ENCODE measurements around the gene PADI1. TPM values are rescaled to one million over a fixed set of nuclear protein-coding genes. Genes with fewer than 3 reads are reported as not detected.

PADI1 gene
- total RNA-seq, 1 donor from 2014 or later = not detected

DNA sequence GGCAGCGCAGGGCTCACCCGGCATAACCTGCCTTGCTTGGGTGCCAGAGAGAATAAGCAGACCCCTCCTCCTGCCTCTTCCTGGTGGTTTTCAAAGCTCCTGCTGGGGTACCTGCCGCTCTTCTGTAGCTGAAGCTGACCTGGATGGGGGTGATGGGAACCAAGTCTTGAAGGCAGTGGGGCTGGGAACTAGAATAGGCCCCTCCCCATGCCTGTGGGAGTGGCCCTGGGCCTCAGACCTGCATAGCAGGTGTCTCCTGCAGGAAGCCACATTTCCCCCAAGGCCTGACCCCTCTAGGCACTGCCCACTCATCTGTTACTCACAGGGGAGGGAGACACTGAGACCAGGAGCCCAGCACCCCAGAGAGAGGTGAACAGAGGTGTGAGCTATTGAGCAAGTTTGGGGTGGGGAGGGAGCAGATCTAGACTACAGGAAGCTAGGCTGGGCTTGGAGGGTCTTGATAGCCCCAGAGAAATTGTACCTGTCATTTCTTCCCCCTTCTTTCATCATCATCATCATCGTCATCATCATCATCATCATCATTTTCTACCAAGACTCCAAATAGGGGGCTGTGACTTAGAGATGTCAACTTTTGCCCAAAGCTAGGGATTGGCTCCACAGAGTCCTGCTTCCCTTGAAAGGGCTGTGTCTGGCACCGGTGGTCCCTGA is 10.1 kb downstream of the PADI1 start:
- DNase-seq (ENCODE audit: low spot score) = no peak

GRCh38 chr1:17215545-17215890 is 10.6 kb downstream of the PADI1 start:
- no peak for DNase-seq (ENCODE audit: low spot score)

DNA sequence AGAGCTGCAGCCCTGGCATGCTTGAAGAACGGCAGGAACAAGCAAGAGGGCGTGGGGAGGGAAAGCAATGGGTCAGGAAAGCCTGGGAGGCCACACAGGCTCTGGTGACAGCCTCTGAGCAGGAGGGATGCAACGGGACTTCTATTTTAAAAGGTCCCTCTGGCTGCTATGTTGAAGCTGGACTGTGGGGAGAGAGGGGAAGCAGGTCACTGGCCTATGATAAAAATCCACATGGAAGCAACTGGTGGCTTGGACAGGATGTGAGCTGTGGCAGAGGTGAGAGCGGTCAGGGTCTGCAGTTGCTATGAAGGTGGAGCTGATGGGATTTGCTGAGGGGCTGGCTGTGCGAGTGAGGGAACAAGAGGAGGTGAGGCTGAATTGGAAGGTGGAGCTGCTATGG is 11.2 kb downstream of the PADI1 start:
- no peak for DNase-seq (ENCODE audit: low spot score)

DNA sequence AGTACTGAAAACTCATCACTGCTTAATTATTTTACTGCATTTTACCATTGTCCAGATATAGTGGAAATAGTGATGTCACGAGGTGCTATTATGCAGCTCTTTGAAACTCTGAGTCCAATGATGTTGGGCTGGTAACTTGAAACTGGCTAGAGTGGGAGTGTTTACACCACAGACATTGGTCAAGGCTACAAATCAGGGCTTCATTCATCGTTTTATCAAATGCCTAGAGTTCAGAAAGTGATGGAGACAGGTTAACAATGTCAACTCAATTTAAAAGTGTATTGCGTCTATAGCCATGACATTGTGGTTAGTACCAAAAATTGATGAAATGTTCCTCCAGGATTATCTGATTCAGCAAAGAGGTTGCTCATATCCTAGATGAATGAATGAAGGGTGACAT is 12.7 kb downstream of the PADI1 start:
- no peak for DNase-seq (ENCODE audit: low spot score)

GRCh38 chr1:17218939-17219338 is 14.0 kb downstream of the PADI1 start:
- no peak for DNase-seq (ENCODE audit: low spot score)

- DNase-seq (ENCODE audit: low spot score) = no peak
These were observed 15.4 kb downstream of the PADI1 start for GRCh38 chr1:17220287-17220686.

DNA sequence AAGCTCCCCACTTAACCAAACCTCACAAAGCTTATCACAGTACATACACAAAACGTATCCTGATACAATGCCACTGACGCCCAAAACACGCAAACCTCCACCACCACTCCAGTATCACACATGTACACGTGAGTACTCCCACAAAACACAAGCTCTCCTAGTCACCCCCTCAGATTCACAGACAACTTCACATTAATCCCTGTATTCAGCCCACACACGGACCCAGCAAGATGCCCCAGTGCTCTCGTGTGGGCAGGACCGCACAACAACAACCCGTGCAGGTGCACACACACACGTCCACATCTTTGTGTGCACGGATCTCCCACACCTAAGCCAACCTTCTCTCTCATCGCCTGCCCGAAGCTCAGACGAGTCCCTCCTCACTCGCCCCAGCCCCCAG is 17.6 kb downstream of the PADI1 start:
- no peak for DNase-seq (ENCODE audit: low spot score)

GRCh38 chr1:17224434-17224833 is 19.5 kb downstream of the PADI1 start:
- no peak for DNase-seq (ENCODE audit: low spot score)

- DNase-seq (ENCODE audit: low spot score) = no peak
These were observed 20.2 kb downstream of the PADI1 start for GRCh38 chr1:17225140-17225539.

DNA sequence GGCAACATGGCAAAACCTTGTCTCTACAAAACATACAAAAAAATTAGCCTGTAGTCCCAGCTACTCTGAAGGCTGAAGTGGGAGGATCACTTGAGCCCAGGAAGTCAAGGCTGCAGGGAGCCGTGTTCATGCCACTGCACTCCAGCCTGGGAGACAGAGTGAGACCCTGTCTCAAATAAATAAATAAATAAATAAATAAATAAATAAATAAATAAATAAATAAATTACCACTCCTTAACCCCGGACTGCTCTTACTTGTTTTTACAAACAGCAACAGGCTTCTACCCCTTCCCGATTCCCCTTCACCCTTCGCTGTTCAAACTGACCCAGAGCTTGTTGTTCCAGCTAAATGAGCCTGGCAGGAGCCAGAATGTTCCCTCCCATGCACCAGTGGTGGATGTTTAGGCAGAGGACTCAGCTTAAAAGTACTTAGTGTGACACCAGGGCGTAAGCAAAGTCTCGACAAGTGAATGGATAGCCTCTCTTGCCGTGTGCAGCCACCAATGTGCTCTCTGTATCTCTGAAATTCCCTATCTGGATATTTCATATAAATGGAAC is 22.5 kb downstream of the PADI1 start:
- DNase-seq (ENCODE audit: low spot score) = no peak

DNA sequence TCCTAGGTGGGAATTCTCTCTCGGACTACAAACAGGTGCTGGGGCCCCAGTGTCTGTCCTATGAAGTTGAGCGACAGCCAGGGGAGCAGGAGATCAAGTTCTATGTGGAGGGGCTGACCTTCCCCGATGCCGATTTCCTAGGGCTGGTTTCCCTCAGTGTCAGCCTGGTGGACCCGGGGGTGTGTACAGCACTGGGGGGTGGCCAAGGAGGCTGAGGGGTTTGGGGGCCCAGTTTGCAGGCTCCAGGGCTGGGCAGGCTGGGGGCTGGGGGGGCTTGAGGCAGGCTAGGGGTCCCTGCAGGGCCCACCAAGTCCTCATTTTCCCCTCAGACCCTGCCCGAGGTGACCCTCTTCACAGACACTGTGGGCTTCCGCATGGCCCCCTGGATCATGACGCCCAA is 23.7 kb downstream of the PADI1 start:
- DNase-seq (ENCODE audit: low spot score) = no peak

DNA sequence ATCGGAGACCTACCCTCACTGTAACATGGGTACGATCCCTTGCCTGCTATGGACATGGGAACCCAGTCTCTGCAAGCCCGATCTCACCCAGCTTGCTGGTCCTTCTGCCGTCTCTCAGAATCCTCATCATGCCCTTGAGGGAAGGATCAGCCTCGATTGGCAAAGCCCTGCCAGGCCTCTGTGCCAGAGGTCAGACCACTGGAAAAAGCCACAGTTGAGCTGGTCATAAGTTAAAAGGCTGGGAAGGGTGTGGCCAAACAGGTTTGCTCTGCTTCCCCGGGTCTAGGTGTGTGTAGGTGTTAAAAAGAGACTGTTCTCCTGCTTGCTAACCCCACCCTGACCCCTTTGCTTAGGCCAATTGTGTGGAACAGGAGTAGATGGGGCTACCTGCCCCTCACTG is 24.5 kb downstream of the PADI1 start:
- no peak for DNase-seq (ENCODE audit: low spot score)

GRCh38 chr1:17230106-17230505 is 25.2 kb downstream of the PADI1 start:
- DNase-seq (ENCODE audit: low spot score) = no peak

- no peak for DNase-seq (ENCODE audit: low spot score)
These were observed 25.9 kb downstream of the PADI1 start for GRCh38 chr1:17230671-17231310.

- no peak for DNase-seq (ENCODE audit: low spot score)
These were observed 28.1 kb downstream of the PADI1 start for GRCh38 chr1:17232759-17233661.

- DNase-seq (ENCODE audit: low spot score) = no peak
These were observed 28.9 kb downstream of the PADI1 start for GRCh38 chr1:17233675-17234320.

DNA sequence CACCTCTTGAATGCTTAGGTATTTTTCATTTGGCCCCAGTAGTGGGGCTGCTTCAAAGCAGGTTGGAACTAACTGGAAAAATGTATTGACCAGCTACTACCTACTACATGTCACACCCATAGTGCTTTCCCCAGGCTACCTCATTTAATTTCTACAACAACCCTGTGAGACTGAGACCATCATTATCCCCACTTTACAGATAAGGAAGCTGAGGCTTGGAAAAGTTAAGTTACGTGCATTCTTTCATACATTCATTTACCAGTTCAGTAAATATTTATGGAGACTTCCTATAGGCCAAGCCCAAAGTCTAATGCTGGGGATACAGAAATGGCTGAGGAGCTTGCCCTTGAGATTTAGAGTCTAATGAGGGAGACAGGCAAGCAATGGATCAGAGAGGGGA is 29.5 kb downstream of the PADI1 start:
- no peak for DNase-seq (ENCODE audit: low spot score)

GRCh38 chr1:17235135-17235885 is 30.4 kb downstream of the PADI1 start:
- DNase-seq (ENCODE audit: low spot score) = no peak

GRCh38 chr1:17236779-17237560 is 32.0 kb downstream of the PADI1 start:
- peak; percentile 94 for DNase-seq (ENCODE audit: low spot score)

- no peak for DNase-seq (ENCODE audit: low spot score)
These were observed 32.6 kb downstream of the PADI1 start for GRCh38 chr1:17237561-17237903.
